Hematopoietic multipotent progenitor cell (in vitro differentiated cells): ENCODE measurements around the gene HMX3. TPM values are rescaled to one million over a fixed set of nuclear protein-coding genes. Genes with fewer than 3 reads are reported as not detected.

Experiments used
- DNase-seq, 3 donors: peaks; one replicate each; pipeline ENCODE4 v3.0.0-alpha.2; 2011 to 2015; ENCODE audit warnings: low read depth in 2 of 3, low spot score in 2 of 3
- total RNA-seq: library from RNA; depleted of rRNA; stranded (reverse); fragments of >200 nt; gene quantifications from one replicate; pipeline ENCODE4 v1.2.3, GENCODE V29; 2012

Gene HMX3
- total RNA-seq, 1 donor = not detected

DNA sequence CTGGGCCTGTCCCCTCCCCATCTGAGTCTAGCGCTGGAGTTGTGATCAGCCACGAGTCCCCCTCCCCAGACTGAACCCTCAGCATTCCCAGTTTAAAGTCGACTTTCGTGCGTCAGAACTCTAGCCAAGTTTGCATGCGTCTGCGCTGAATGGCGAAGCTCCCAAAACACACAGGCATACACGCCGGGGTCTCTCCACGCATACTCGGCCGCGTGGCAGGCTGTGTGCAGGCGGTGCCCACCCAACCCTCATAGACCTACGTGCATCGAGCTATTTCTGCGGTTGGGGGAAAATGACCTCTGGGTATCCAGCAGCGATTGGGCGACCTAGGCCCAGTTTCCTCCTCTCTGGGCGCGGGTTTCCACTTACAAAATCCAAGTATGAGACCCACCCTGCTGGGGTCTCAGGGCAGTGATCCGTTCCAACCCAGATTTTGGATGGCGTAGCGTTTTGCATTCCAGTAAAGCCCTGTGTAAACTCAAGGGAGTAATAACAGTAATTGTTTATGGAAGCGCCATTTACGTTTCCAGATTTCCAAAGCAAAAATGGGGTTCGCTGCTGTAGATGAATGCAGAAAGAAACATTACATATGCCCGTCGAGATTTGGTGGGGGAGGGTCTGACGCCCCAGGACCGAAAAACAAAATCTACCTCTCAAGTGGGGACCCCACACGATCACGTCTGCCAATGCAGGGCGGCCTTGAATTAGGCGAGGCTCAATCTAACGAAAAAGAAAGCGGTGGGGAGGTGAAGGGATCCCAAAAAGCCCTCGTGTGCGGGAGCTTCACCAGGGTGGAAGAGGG, 2.0 kb upstream of the HMX3 start:
- DNase-seq = no peak

DNA sequence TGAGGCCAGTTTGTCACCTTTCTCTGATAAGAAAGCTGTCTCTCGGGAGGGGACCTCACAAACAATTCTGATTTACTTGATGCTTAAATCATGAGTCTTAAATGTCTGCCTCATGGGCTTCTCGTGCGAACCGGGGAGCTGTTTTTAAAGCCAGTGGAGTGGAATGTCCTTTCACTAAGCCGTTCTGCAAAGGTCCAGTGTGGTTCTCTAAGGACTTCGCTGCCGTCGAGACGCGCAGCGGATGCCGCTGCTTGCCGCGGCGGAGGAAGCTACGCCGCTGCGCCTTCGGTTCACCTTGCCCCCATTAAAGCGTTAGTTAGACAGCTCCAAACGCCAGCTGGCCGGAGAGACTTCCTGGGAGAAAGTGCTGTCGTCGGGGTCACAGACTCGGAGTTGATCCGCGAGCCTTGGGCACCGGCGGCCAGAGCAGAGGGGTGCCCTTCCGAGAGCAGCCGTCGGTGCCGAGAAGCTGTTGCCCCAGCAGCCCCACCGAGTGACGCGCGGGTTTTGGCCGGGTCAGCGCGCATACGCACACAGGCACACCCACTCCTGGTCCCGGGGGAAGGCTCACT, 1.3 kb upstream of the HMX3 start:
- DNase-seq = peak in 1 of 3 donors; percentile 17

DNA sequence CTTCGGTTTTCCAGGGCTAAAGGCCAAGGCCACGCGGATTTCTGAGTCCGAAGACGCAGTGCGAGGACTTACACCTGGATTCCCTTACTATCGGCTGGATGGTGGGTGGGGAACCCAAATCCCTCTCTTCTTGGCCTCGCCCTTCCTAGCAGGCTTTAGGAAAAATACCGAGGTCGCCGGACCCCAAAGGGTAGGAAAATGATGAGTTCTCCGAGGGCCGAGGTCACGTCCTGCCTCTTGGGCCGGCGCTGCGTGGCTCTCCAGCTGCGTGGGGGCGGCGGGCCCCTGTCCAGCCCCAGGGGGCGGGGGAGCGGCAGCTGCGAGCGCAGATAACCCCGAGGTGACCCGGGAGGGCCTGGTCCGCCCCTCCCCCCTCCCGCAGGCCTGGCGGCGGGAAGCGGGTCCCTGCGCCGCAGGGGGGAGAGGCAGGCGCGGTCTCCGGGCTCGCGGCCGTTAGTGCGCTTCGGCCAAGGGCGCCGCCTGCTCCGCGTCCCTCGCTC, 805 bp upstream of the HMX3 start:
- no peak for DNase-seq

DNA sequence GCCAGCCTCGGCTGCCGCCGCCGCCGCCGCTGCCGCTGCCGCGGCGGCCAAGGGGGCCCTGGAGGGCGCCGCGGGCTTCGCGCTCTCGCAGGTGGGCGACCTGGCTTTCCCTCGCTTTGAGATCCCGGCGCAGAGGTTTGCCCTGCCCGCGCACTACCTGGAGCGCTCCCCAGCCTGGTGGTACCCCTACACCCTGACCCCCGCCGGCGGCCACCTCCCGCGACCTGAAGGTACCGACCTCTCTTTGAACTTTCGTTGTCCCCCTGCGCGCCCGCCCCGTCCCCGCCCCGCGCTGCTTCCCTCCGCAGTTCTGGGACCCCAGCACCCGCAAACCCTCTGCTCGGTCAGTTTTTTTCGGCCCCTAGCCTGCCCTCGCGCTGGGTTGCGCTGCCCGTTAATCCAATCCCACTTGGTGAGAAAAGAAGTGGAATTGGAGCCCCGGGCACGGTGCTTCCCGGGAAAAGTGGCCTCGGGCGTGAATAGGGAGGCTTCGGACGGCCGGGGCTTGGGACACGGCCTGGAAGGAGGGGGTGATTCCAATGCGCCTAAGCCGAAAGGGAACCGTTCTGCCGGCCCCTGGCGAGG, 543 bp downstream of the HMX3 start:
- DNase-seq = no peak

DNA sequence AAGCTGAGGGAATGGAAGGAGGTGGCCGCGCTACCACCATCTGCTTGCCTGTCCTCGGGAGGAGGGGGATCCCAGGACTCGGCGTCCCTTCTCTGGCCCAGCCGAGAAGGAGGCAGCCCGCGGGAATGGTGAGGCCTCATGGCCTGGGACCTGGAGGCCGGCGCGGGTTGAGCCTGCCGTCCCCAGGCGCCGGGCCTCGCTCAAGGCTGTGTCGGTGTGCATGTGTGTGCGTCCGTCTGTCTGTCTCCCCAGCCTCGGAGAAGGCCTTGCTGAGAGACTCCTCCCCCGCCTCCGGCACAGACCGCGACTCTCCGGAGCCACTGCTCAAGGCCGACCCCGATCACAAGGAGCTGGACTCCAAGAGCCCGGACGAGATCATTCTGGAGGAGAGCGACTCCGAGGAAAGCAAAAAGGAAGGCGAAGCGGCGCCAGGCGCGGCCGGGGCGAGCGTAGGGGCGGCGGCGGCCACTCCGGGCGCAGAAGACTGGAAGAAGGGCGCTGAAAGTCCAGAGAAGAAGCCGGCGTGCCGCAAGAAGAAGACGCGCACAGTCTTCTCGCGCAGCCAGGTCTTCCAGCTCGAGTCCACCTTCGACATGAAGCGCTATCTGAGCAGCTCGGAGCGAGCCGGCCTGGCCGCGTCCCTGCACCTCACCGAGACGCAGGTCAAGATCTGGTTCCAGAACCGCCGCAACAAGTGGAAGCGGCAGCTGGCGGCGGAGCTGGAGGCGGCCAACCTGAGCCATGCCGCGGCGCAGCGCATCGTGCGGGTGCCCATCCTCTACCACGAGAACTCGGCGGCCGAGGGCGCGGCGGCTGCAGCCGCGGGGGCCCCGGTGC, 1.3 kb downstream of the HMX3 start:
- DNase-seq = peak in 1 of 3 donors; percentile 41

DNA sequence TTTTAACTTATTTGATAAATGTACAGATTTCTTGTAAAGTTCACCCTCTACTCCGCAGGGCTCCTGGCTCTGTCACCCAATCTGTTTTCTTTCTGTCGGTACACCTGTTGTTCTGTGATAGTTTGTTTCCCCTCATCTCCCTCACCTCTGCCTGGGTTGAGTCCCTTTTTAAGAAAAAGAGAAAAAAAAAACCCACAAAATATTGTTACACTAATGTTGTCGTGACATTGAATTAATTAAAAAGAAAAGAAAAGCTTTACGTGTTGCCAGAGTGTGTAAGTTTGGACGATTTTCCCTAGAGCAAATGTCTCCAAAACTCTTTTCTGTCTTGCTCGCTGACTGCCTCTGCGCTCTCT, 3.4 kb downstream of the HMX3 start:
- peak in 1 of 3 donors; percentile 21 for DNase-seq

DNA sequence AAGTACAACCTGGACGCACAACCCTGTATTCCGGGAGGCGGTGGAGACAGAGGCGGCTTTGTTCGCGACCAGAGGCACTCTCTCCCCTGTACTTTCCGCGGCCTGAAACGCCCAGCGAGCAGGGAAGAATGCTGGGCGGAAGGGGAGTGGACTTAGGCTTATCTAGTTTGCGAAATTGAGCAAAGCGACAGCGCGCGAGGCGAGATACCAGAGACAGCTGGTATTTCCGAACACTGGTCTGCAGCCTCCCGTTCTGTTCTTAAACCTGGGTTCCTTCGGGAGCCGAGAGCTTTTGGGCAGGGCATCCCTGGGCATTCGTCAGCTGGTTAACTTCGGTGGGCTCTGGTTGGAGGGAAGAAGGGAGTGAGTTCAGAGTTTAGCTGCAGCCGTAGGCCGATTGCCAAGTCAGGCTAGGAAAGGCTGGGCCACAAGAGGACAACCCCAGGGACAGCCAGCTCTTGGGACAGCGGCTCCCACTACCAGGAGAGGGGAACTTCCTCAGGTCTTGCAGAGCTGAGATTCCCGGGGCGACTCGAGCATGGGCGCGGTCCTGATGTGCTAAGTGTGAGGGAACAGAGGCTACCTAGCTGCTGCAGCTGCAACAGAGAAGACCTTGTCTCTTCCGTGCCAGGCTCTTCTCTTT, 3.9 kb downstream of the HMX3 start:
- DNase-seq = no peak

DNA sequence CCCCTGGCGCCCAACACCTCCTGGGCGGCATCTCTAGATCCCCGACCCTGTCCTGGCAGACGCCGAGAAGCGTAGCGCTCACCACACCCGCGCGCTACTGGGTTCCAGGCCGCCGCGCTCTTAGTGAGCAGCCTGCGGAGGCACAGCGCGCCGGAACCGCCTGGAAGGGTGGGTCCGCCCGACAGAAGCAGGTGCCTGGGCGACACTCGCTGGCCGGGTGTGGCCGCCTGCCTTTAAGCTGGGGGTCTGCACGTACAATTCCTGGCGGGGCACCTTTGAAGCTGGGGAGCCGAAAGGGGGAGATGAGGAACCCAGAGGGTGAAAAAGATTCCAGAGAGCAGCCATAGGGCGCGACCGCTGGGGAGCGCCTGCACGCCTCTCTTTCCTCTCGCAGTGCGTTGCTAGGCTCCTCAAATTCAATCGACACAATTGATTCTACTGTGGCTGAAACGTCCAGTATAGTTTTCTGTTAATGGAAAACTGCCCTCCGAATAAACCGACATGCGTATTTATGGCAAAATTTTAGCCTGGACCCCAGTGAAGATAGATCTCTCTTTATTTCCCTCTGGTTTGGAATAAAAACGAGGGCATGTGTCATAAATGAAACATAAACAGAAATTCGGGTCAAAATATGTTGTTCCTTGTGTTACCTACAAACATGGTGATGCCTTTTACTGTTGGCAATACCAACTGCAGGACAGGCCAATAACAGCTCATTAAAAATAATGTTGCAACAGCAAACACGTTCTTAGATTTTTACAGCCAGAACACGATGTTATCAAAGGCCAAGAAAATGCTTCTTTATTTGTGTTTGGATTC, 4.6 kb downstream of the HMX3 start:
- no peak for DNase-seq

DNA sequence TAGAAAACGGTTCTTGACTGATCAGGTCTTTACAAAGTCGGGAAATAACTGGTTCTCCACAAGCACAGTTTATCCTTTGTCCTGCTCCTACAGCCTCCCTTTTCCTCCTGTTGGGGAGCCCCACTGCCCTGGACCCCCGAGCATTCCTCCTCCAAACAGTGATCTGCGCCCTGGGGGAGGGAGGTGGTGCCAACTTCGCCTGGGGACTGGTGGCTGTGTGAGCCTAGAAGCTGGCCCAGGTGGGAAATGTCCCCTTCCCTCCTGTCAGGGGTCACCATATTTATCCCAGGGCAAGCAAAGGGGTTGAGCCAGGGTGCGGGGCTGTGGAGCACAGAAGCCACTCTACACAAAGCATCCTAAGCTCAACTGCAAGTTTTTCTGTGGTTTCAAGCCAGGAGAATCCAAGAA, 5.2 kb downstream of the HMX3 start:
- DNase-seq = no peak

DNA sequence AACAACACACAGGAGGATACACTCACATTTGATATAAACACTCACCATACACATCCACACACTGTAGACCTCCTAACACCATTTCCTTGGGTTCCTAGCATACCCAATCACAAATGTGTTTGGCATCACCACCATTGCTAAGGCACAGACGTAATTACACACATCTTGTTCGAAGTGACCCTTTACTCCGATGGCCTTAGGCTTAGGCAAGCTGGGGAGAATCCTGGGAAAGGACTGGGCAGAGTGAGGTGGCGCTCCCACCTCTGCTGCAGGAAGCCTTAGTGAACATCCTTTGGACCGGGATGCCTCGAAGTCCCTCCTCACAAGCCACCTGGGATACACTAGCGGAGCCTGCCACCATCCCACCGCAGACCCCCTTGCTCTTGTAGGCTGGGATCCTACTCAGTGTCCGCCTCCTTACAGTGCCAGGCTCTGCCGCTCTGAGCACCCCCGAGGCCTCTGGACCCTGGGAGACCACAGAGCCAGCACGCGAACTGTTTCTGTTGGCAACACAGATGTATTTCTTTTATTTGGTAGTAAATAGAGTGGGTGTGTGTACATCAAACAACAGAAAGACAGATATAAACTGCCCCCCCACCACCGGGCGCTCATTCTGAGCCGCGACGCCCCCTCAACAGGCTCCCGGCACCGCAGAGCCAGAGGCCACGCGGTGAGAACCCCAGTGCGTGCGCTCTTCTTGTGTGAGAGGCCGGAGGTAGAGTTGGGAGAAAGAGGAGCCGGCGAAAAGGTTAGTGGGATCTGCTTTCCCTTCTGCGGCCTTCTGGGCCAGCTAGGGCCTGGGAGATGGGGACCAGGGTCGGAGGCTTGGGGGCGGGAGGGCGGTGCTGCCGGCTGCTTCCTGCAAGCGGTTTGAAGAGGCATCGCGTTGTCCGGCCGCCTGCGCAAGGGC, 6.3 kb downstream of the HMX3 start:
- no peak for DNase-seq

DNA sequence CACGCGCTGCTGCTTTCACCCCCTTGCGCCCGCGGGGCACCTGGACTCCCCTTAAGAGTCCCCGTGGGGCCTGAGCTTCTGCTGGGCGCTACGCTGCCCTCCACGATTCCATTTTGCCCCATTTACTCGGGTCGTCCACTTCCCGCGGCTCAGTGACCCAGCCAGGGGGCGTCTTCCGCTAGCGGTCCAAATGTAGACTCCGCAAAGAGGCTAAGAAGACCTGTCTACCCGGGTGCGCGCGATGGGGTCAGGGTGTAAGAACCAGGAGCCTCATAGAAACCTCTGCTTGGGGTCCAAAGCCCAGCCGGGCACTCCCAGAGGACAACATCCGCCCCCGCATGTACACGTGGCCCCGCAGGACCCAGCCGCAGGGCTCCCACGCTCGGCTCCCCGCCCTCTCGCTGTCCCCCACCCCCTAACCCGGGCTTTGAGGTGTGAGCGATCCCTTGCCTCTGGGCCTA, 7.0 kb downstream of the HMX3 start:
- DNase-seq = no peak

DNA sequence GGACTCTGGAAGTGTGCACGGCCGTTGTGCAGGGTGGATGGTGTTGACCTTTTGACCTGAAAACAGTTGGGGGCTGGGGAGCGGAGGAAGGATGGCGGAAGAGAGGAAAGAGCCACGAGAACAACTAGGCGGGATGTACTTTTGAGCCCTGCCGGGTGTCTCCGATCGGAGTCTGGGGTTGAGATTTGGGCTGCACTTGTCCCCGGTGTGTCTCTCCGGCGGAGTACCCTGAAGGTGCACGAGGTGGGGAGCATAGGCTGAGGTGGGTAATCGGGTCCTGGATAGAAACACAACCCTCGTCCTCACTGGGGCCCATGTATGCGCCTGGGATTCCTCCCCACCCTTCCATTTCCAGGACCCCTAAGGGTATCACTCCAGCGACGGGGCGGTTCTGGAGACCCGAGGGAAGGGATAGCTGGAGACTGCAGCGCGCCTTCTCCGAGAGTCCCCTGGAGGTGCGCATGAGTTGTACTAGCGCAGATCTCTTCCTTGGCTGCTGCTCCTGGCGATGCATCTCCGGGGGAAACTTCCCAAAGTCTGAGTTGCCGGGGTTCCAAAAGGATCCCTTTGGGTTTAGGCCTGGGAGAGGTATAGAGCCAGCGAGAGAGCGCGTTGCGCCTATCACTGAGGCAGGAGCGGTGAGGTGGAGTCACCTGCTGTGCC, 7.5 kb downstream of the HMX3 start:
- no peak for DNase-seq

DNA sequence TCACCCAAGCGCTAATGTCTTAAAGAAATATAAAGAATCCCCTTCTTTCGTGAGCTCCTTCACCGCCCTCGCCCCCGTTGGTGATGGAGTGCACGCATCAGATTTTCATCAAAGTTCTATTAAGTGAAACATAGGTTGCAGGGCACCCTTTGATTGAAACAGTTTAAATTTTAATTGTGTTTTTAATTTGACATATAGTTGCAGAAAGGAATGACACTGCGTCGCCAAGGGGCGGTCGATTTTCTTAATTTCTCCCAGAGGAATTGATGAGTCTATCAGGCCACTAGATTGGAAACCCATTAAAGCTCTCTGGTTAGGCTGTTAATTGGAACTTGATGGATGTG, 8.0 kb downstream of the HMX3 start:
- DNase-seq = no peak

DNA sequence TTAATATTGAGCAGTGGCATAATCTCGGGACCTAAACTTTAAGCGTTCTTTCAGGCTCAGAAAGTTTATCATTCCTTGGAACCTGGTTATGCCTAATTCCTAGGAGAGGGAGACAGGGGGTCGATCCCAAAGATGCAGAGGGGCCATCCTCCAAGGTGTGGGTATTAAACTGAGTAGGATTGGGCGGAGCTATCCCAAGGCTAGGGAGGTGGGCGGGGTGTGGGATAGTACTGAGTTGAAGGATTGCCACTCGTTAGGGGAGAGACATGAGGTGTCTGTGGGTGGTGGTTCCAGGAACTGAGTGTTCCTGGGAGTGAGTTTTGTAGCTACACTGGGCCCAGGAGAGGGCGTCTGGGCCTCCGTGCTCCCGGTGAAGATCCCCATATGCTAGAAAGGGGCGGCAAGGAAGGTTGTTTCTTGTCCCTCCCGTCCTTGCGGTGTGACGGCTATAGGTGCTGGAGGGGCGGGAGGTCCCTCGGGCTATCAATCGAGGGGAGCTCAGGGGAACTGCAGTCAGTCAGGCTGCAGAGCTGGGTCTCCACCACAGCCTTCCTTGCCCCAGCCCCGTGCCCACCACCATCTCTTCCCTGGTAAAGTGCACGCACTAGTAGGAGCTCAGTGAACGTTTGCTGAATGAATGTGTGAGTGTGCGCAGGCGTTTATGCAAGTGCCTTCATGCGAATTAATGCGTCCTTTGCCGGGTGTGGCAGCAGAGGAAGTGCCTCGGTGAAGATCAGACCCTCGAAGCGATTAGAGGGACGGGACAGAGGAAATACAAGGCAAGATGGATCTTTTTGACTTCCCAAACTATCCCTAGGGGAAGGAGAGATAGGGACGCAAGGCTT, 9.1 kb downstream of the HMX3 start:
- peak in 1 of 3 donors; percentile 24 for DNase-seq

DNA sequence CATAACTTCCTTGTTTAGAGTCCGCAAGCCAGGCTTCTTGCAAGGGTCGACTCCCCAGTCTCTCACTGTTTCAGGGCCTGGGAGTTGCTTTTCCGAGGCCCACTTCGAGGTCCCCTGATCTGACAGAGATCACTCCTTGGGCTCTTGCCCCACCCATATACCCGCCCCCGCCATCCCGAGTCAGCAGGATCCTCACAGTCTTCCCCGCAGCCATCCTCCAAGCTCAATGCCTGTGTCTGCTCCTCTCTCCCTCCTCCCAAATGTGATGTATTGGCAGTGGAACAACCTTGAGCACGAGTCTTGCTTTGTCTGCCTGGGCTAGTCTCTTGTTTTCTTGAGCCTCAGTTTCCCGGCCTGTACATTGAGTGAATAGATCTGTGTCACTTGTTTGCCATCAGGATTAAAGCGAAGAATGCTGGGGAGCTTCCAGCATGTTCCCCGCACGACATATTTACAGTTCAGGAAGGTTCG, 9.8 kb downstream of the HMX3 start:
- no peak for DNase-seq

DNA sequence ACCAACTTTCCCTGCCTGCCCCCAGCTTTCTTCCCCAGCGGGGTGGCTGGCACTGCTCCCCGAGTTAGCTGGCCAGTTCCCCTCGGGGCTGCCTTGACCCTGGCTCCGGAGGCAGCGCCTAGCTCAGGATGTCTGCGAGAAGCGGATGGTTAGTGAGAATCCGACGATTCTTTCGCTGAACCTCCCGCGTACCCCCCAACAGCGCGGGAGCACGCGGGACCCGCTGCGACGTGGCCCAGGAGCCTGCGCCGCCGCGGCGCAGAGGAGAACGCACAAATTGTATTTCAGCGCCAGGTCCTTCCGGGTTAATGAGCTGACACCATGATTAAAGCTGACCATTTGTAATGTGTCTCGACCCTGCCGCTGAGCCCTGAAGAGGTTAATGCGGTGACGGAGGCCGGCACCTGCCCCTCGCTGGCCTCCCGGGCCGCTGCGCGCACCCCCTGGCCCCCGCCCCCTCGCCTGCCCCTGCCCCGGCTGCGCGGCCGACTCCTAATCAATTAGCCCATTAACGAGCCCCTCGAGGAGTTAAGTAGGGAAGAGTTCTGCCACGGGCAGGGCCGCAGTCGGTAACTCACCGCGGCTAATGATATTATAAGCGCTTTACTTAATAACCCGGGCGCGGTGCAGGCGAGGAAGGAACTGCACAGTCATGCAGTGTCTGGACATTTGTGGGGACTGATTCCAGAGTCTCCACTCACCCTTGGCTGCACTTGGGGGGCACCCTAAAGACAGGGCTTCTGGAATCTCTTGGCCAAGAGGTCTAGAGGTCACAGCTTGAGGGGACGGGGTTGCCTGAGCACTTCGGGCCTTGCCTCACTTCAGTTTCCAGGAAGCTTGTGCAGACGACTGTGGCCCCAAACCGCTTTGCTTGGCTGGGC, 10.5 kb downstream of the HMX3 start:
- DNase-seq = peak in 1 of 3 donors; percentile 26
